HG02840 (cell line): ENCODE results near the gene TXNDC11.

Experiments
- ATAC-seq: cut with Tn5 transposase; IDR thresholded peaks from one replicate; pipeline ENCODE4 v1.9.1; 2021; ENCODE audit warnings: mild to moderate bottlenecking, moderate library complexity, moderate number of reproducible peaks; ENCODE audit not compliant: unreplicated experiment, low FRiP score

The TXNDC11 gene

DNA sequence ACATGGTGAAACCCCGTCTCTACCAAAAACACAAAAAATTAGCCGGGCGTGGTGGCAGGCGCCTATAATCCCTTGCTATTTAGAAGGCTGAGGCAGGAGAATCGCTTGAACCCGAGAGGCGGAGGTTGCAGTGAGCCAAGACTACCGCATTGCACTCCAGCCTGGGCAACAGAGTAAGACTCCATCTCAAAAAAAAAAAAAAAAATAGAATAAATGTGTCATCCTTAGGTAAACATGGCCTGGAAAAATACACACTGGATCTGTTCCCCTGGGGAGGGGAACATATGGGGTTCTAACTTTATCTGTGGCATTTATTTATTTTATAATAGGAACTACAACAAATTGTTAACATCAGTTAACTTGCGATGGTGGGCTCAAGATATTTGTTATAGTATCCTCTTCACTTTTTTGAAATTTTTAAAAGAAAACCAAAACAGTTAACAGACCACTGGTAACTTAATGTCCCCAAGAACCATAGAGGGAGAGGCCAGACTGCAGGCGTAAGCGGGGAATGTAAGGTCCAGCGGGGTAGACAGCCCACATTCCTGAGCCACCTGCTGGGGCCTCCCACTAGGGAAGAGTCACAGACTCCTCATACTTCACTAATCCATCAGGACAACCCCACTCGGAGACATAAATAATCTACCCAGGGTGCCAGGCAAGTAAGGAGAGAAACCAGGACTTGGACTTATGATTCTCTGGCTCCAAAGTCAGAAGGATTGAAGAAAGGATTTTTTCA, 12.5 kb upstream of the TXNDC11 start:
- no peak for ATAC-seq

DNA sequence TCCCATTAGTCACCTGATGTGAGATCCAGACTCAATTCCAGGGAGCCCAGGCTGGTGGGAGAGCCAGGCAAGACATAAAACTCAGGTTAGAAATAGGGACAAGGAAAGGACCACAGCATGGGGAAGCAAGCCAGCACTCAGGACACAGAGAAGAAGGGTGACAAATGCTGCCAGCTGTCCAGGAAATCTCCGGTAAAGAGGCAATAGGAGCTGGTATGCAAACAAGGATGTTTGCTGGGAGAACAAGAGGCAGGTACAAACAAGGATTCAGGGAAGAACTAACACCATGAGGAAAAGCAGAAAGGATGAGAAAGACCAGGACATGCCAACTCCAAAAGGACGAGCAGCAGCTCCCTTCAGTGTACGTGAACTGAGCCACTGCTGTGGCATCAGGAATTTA, 10.2 kb upstream of the TXNDC11 start:
- ATAC-seq, result no peak

DNA sequence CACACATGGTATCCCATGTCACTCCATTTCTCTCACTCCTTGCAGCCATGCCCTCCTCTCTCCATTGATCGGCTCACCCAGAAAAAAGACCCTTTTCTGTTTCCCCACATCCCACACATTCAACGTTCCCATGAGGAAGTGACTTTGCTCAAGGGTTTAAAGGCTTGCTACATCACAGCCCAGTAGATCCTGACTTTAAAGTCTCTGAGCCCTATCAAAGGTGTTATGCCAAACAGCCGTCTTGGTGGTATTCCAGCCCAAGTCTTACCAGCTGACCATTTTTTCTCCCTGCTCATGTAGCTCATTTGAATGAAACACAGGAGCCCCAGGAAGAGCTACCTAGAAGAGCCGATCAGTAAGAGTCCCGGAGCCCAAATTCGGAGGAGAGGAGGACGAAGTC, 7.4 kb upstream of the TXNDC11 start:
- no peak for ATAC-seq

DNA sequence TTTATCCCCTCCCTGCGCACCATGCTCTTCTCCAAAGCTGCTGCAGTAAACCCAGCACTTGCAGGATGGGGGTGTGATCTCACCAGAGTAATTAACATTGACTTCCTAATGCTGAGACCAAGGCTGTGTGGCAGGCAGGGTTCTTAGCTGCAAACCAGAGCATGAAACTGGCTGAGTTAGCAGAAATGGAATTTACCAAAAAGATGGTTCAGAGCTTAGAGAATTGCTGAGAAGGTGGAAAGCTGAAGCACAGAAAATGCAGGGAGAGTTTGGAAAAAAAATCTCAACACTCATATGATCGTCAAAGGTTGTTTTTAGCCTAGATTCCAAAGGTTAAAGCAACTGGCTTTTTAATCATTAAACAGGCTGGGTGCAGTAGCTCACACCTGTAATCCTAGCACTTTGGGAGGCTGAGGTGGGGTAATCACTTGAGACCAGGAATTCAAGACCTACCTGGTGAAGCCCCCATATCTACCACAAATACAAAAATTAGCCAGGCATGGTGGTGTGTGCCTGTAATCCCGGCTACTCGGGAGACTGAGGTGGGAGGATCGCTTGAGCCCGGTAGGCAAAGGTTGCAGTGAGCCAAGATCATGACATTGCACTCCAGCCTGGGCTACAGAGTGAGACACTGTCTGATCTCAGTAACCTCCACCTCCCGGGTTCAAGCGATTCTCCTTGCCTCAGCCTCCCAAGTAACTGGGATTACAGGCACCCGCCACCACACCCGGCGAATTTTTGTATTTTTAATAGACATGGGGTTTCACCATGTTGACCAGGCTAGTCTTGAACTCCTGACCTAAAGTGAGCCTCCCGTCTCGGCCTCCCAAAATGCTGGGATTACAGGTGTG, 6.0 kb upstream of the TXNDC11 start:
- no peak for ATAC-seq

DNA sequence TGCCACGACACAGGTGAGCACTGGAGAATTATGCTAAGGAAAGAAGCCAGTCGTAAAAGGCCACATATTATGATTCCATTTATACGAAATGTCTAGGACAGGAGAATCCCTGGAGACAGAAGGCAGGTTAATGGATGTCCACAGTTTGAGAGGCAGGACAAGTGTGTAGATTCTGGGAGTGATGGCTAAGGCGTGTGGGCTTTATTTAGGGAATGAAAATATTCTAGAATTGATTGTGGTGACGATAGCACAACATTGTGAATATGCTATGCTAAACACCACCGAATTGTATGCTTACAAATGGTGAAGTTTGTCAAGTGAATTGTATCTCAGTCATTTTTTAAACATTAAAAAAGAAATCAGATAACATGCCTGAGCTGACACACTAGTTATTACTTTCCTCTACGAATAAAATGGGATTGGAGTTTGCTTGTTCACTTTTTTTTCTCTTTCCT, 5.3 kb upstream of the TXNDC11 start:
- ATAC-seq, result no peak

DNA sequence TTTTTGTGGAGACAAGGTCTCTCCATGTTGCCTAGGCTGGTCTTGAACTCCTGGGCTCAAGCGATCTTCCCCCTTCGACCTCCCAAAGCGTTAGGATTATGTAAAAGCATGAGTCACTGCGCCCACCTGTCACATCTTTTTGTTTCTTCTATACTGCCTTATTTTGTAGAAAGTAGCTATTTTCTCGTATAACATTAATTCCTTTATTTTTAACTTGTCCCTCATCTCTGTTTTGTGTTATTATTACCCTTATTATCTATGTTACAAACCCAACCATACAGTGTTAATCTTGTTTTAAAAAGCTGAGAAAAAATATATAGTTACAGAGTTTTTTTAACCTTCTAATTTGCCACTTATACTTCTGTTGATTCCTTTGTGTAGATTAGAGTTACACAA, 1.4 kb upstream of the TXNDC11 start:
- no peak for ATAC-seq

DNA sequence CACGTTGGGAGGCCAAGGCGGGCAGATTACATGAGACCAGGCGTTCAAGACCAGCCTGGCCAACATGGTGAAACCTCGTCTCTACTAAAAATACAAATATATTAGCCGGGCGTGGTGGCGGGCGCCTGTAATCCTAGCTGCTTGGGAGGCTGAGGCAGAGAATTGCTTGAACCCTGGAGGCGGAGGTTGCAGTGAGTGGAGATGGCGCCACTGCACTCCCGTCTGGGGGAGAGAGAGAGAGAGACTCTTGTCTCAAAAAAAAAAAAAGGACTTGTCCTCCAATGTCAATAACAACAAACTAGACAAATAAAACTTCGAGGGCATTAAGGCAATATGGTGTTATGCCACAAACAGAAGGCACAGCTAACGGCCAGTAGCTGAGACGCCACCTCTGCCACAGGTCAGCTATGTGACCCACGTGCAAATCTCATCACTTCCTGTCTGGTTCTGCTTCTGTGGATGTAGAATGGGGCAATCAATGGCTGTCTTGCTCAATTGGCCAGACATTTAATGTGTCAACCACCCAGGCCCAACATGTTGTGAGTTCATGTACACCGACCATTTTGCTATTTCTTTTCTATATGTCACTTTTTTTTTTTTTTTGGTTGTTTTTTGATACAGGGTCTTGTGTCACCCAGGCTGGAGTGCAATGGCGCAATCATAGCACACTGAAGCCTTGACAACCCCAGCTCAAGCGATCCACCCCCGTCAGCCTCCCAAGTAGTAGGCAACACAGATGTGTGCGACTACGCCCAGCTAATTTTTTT, 834 bp upstream of the TXNDC11 start:
- no peak for ATAC-seq

DNA sequence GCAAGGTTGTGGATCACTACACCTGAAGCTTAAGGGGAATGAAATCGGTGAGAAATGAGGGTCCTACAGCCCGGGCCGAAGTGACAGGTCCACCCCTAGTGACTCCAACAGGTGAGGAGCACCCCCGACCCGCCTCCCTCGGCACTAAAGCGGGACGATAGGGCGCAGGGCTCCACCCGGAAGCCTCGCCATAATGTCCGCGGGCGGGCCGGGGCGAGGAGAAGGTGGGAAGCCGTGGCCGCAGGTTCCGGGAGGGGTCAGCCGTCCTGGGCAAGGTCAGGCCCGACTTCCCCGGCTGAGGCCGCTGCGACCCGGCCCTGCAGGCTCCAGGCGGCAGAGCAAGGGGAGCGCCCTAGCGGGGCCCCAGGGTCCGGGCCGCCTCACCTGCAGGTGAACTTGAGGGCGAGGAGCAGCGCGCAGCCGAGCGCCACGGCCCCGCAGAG, 543 bp downstream of the TXNDC11 start:
- ATAC-seq, result peak; percentile 13

DNA sequence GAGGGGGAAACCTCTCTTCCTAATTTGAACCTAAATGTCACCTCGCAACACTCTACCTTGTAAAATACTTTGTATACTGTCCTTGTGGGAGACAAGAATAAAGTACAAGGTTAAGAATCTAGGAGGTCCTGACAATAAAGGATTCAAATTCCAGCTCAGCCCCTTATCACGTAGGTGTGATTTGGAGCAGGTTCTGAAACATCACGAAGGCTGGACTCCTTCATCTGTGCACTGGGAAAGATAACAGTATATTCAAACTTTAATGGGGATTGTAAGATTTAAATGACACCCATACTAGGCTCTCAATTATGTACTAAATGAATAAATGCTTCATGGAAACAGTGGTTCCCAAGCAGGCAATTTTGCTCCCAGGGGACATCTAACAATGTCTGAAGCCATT, 2.1 kb downstream of the TXNDC11 start:
- ATAC-seq, result no peak

DNA sequence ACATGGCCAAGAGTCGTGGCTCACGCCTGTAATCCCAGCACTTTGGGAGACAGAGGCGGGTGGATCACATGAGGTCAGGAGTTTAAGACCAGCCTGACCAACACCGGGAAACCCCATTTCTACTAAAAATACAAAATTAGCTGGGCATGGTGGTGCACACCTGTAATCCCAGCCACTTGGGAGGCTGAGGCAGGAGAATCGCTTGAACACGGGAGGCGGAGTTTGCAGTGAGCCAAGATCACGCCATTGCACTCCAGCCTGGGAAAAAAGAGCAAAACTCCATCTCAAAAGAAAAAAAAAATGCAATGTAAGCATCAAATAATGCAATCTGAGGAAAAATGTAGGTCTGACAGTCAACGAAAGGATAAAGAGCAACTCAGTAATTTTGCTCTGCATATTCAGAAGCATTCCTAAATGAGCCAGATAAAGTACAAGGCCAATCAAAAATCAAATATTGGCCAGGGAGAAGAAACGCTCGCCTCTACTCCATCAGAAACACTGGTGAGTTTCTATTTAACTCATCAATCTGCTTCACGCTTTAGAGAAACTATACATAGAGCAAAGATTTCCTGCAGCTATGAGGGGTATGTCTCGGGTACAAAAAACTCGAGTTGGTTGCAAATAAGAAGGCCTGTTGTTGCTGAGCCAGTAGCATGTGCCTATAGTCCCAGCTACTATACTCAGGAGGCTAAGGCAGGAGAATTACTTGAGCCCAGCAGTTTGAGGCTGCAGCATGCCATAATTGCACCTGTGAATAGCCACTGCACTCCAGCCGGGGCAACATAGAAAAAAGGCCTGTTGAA, 3.7 kb downstream of the TXNDC11 start:
- no peak for ATAC-seq

DNA sequence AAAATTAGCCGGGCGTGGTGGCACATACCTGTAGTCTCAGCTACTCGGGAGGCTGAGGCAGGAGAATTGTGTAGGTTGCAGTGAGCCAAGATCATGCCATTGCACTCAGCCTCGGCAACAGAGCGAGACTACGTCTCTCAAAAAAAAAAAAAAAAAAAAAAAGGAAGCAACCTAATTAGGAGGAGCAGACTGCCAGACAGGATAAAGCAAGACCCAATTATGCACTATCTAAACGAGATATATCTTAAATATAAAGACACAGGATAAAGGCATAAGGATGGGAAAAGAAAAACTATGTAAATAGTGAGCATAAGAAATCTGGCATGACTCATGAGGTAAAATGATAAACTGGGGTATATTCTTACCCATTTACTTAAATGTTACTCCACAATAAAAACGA, 4.9 kb downstream of the TXNDC11 start:
- ATAC-seq, result no peak

DNA sequence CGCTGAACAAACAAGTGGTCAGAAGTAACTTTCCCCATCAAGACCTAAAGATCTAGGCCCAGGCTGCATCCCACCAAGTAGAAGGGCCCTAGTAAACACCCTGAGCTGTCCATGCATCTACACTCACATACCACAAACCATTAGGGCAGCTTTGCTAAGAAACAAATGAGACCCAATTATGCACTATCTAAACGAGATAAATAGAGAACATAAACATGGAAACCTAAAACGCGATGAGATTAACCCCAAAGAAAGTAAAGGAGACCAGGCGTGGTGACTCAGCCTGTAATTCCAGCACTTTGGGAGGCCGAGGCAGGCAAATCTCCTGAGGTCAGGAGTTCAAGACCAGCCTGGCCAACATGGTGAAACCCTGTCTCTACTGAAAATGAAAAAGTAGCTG, 5.8 kb downstream of the TXNDC11 start:
- no peak for ATAC-seq

DNA sequence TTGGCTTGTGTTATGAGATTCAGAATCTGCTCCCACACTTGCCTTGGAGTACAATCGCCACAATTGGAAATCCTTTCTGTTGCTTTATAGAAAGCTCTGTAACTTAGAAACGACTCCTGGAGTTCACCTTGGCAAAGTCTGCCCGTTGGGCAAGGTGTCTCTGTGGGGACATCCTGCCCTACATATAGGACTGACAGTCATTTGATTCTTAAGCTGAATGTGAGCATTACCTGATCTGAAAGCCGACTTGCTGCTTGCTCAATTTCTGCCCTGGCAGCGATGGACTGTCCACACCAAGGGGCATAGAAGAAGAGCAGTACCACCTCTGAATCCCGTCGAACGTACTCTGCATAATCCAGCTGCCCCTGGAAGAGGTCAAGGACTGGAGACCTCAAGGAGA, 6.9 kb downstream of the TXNDC11 start:
- ATAC-seq, result no peak

DNA sequence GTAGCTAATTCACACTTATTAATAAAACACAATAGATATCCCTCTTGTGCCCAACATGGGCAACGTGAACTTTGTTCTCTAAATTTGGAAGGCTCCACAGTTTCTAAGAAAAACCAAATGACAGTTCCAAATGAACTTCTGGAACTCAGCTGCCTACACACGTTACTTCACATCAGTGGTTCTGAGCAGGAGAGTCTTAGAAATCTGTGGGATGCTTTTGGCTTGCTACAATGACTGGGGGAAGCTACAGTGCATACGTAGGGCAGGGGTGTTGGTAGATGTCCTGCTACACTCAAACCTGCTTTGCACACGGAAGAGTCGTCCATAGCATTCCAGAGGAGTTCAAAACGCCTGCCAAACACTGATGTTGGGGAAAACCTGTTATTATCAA, 8.0 kb downstream of the TXNDC11 start:
- no peak for ATAC-seq

DNA sequence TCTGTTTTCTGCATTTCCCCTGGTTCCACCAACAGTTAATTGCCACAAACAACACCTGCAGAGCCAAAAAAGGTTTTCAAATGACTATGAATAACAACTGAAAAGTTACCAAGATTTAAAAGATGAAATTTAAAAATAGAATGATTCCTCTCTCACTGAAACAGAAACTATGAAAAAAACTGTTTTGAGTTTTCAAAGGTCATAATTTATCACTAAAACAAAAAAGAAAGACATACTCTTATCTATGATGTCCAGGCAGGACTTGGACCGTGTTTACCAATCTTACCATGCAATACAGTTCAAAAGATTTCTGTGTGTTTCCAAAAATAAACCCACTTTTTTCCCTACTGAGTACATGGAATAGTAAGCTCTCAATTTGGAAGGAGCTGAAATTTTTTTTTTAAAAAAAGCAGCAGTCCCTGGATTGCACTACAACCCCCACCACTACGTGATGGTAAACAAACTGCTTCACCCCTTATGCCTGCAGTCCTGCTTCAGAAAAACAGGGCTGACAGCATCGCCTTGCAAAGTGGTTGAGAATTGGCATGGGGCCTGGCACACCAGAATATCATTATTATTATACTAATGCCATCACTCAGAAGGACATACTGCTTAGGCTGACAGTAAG, 8.5 kb downstream of the TXNDC11 start:
- no peak for ATAC-seq

DNA sequence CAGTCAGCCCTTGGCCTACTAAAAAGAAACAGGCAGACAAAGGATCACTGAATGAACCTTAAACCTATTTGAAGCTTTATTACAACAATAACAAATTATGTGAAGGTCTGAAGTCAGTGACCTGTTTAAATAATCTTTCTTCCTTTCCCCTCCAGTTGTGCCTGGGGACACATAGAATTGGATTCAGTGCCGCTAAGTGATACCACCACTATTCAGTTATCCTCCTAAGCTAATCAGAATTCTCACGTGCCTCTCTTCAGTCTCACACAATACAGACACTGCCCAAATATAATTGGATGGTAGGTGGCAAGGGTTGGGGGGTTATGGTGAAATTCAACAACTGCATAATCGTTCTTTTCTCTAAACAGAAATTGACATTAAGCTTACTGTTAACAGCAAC, 11.4 kb downstream of the TXNDC11 start:
- no peak for ATAC-seq

DNA sequence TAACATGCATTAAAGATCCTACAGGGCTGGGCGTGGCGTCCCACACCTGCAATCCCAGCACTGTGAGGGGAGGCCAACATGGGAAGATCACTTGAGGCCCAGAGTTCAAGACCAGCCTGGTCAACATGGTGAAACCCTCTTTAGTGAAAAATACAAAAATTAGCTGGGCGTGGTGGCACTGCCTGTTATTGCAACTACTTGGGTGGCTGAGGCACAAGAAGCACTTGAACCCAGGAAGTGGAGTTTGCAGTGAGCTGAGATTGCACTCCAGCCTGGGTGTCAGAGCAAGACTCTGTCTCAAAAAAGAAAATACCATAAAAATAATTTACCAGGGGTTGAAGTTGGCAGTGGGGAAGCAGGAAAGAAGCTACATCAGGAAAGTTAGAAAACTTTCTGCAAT, 12.9 kb downstream of the TXNDC11 start:
- ATAC-seq, result no peak

DNA sequence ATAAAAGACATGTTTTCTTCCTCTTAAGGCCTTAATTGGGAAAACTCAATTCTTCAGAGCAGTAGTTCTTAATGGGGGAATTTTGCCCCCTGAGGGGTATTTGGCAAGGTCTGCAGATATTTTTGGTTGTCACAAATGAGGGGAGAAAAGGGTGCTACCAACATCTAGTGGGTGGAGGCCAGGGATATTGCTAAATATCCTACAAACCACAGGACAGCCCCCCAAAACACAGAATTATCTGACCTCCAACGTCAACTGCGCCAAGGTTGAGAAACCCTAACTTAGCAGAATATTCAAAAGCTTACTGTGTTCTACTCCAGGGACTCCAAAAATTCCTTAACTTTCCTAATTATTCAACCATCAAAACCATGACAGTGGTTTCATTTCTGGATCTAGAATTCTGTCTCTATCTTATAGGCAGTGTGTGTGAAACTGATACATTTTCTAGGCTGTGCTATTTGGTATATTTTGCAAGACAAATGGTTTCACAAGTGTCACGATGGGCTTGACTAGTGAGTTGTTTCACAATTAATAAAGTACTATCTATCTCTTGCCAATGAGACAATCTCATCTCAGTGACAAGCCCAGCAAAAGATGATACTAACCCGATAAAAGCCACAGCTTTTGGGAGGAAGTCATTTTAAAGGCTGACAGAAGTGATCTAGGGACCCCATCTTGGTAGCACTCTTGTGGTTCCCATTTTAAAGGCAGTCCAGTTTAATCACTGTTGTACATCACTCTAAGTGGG, 14.7 kb downstream of the TXNDC11 start:
- no peak for ATAC-seq

DNA sequence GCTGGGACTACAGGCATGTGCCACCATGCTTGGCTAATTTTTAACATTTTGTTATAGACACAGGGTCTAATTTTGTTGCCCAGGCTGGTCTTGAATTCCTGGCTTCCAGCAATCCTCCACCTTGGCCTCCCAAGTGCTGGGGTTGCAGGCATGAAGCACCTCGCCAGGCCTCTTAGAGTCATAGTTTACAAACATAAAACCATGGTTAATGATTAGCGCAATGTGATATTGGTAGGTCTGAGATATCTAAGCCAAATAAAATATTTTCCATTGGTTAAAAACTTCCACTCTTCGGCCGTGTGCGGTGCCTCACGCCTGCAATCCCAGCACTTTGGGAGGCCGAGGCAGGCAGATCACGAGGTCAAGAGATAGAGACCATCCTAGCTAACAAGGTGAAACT, 16.6 kb downstream of the TXNDC11 start:
- ATAC-seq, result no peak
